HEK293 (cell line): ENCODE results near the gene MUC21.

Experiments
- CTCF ChIA-PET: fragments of 350-600 bp; formaldehyde crosslinking; extraction: SDS; loops from one replicate; lab custom pipeline; 2021; ENCODE audit warnings: antibody characterized with exemption; lab: Yijun Ruan, JAX
- POLR2A ChIA-PET: fragments of 300-600 bp; formaldehyde crosslinking; extraction: SDS; loops from one replicate; lab custom pipeline; 2020; ENCODE audit warnings: antibody characterized with exemption, inconsistent platforms; lab: Yijun Ruan, JAX
- H3K27ac ChIP-seq: fragments of 200-500 bp; sonication (Bioruptor generic); 2 replicates; pipeline ENCODE4 v1.5.1; 2014; ENCODE audit warnings: low read depth, low read length, control low read depth, inconsistent platforms; ENCODE audit errors: extremely low read depth
- H3K36me3 ChIP-seq, 2 experiments: fragments of 200-500 bp in 1 of 2; sonication (Bioruptor generic) in 1 of 2; 1 replicate in 1 of 2; 2 replicates in 1 of 2; pipeline ENCODE4 v1.5.1; 2014 to 2017; ENCODE audit warnings: inconsistent platforms in 2 of 2, low read length in 2 of 2; ENCODE audit not compliant: control insufficient read depth in 2 of 2, insufficient read depth in 1 of 2
- H3K4me1 ChIP-seq: fragments of 200-500 bp; sonication (Bioruptor generic); 2 replicates; pipeline ENCODE4 v1.5.1; 2014; ENCODE audit warnings: mild to moderate bottlenecking, low read length, inconsistent platforms; ENCODE audit not compliant: control insufficient read depth, insufficient read depth
- H3K4me3 ChIP-seq: 2 replicates; pipeline ENCODE4 v1.5.1; 2011; ENCODE audit warnings: low read depth, mild to moderate bottlenecking, control low read depth, low read length, moderate library complexity
- H3K9me3 ChIP-seq: fragments of 200-500 bp; sonication (Bioruptor generic); 2 replicates; pipeline ENCODE4 v1.5.1; 2014; ENCODE audit warnings: low read depth, low read length, inconsistent platforms; ENCODE audit not compliant: control insufficient read depth, insufficient read depth
- ATF2 ChIP-seq: fragments of 450-650 bp; formaldehyde crosslinking; IDR thresholded peaks from 2 replicates; pipeline ENCODE4 v1.5.1; 2016; ENCODE audit warnings: missing biosample characterization, missing genetic modification characterization, low read depth
- EGR2 ChIP-seq: fragments of 450-650 bp; formaldehyde crosslinking; IDR thresholded peaks from 2 replicates; pipeline ENCODE4 v1.5.1; 2016; ENCODE audit warnings: low read depth, missing biosample characterization, missing genetic modification characterization
- MEIS1 ChIP-seq: sonication (generic); formaldehyde crosslinking; IDR thresholded peaks from 2 replicates; pipeline ENCODE4 v1.8.1; 2022; ENCODE audit warnings: missing genetic modification reagents, mild to moderate bottlenecking, borderline replicate concordance
- REPIN1 ChIP-seq: fragments of 450-650 bp; formaldehyde crosslinking; IDR thresholded peaks from 2 replicates; pipeline ENCODE4 v1.5.1; 2017; ENCODE audit warnings: missing biosample characterization, missing genetic modification characterization, low read depth
- SCRT1 ChIP-seq: fragments of 450-650 bp; formaldehyde crosslinking; IDR thresholded peaks from 2 replicates; pipeline ENCODE4 v1.5.1; 2016; ENCODE audit warnings: missing biosample characterization, missing genetic modification characterization, borderline replicate concordance
- SP7 ChIP-seq: fragments of 450-650 bp; formaldehyde crosslinking; IDR thresholded peaks from 2 replicates; pipeline ENCODE4 v1.5.1; 2016; ENCODE audit warnings: missing biosample characterization, missing genetic modification characterization
- TSHZ1 ChIP-seq: fragments of 450-650 bp; formaldehyde crosslinking; IDR thresholded peaks from 2 replicates; pipeline ENCODE4 v1.5.1; 2016; ENCODE audit warnings: missing biosample characterization, missing genetic modification characterization, borderline replicate concordance
- ZBTB11 ChIP-seq: fragments of 450-650 bp; formaldehyde crosslinking; conservative IDR thresholded peaks from 2 replicates; pipeline ENCODE4 v1.5.1; 2016; ENCODE audit warnings: low read depth, missing biosample characterization, missing genetic modification characterization
- ZFHX2 ChIP-seq: fragments of 450-650 bp; formaldehyde crosslinking; conservative IDR thresholded peaks from 2 replicates; pipeline ENCODE4 v1.5.1; 2016; ENCODE audit warnings: missing biosample characterization, missing genetic modification characterization
- ZFP41 ChIP-seq: fragments of 450-650 bp; formaldehyde crosslinking; IDR thresholded peaks from 2 replicates; pipeline ENCODE4 v1.5.1; 2016; ENCODE audit warnings: missing biosample characterization, missing genetic modification characterization, borderline replicate concordance
- ZNF175 ChIP-seq: fragments of 450-650 bp; formaldehyde crosslinking; IDR thresholded peaks from 2 replicates; pipeline ENCODE4 v1.5.1; 2016; ENCODE audit warnings: missing biosample characterization, missing genetic modification characterization
- ZNF214 ChIP-seq: fragments of 450-650 bp; formaldehyde crosslinking; IDR thresholded peaks from 2 replicates; pipeline ENCODE4 v1.5.1; 2017; ENCODE audit warnings: missing biosample characterization, mild to moderate bottlenecking, missing genetic modification characterization, borderline replicate concordance
- ZNF335 ChIP-seq: fragments of 450-650 bp; formaldehyde crosslinking; conservative IDR thresholded peaks from 2 replicates; pipeline ENCODE4 v1.5.1; 2016; ENCODE audit warnings: missing biosample characterization, missing genetic modification characterization
- ZNF354C ChIP-seq: fragments of 450-650 bp; formaldehyde crosslinking; IDR thresholded peaks from 2 replicates; pipeline ENCODE4 v1.5.1; 2016; ENCODE audit warnings: missing biosample characterization, missing genetic modification characterization, low read depth, borderline replicate concordance
- ZNF362 ChIP-seq: fragments of 450-650 bp; formaldehyde crosslinking; IDR thresholded peaks from 2 replicates; pipeline ENCODE4 v1.5.1; 2016; ENCODE audit warnings: missing biosample characterization, missing genetic modification characterization
- ZNF366 ChIP-seq: fragments of 450-650 bp; formaldehyde crosslinking; conservative IDR thresholded peaks from 2 replicates; pipeline ENCODE4 v1.5.1; 2016; ENCODE audit warnings: missing biosample characterization, missing genetic modification characterization
- ZNF830 ChIP-seq: fragments of 450-650 bp; IDR thresholded peaks from 2 replicates; pipeline ENCODE4 v1.5.0; 2018; ENCODE audit warnings: missing biosample characterization, missing genetic modification characterization, low read depth, mild to moderate bottlenecking, moderate library complexity
- ZSCAN30 ChIP-seq: fragments of 450-650 bp; IDR thresholded peaks from 2 replicates; pipeline ENCODE4 v1.5.1; 2018; ENCODE audit warnings: missing biosample characterization, mild to moderate bottlenecking, missing genetic modification characterization, moderate library complexity

The MUC21 gene

GRCh38 chr6:31037682-31038081 lies 54.2 kb downstream of the MUC21 start:
- ChIA-PET POLR2A (no interaction called here), CTCF (interaction anchor here (0.7 to 1.3 kb wide), 4 partner anchors 19 to 77 kb away, joined by 3 to 5 read pairs (median 4); no protein-coding TSS in a partner anchor)
- no peaks in the 10 kb centered on the region for H3K4me1 ChIP-seq
- H3K9me3 ChIP-seq: no peaks in the 10 kb centered on the region
- no peak for TF ChIP-seq ZNF830 (tag by site-specific recombination)
- no peak for TF ChIP-seq ZBTB11 (tag by site-specific recombination)
- no peak for TF ChIP-seq SCRT1
- TF ChIP-seq ZNF335 (tag by site-specific recombination): no peak
- TF ChIP-seq ZFP41 (tag by site-specific recombination): no peak
- TF ChIP-seq ZNF175 (tag by site-specific recombination): no peak
- peak; percentile 61 for TF ChIP-seq ZFHX2 (tag by site-specific recombination)
- no peak for TF ChIP-seq ZNF354C
- TF ChIP-seq EGR2 (tag by site-specific recombination): 0 out of 2 replicates have a peak, but pooled peaks have one; percentile 15
- no peak for TF ChIP-seq ZNF366 (tag by site-specific recombination)
- TF ChIP-seq TSHZ1 (tag by site-specific recombination): no peak
- no peak for TF ChIP-seq ATF2
- no peak for TF ChIP-seq ZSCAN30 (tag by site-specific recombination)
- TF ChIP-seq ZNF214 (tag by site-specific recombination): no peak
- H3K4me3 ChIP-seq: no peak overlapping the region
- no peak overlapping the region for H3K27ac ChIP-seq
- no peaks in the 10 kb centered on the region for H3K36me3 ChIP-seq

GRCh38 chr6:31038559-31038958 lies 55.0 kb downstream of the MUC21 start:
- no peaks in the 10 kb centered on the region for H3K9me3 ChIP-seq
- POLR2A ChIA-PET: no interaction called here
- H3K4me1 ChIP-seq: no peaks in the 10 kb centered on the region
- H3K36me3 ChIP-seq: no peaks in the 10 kb centered on the region
- no peak for TF ChIP-seq MEIS1 (CRISPR knock-in tag)
- no peak for TF ChIP-seq REPIN1 (tag by site-specific recombination)
- TF ChIP-seq ZNF362 (tag by site-specific recombination): no peak
- TF ChIP-seq SP7: no peak
- H3K27ac ChIP-seq: no peak overlapping the region
- no peak overlapping the region for H3K4me3 ChIP-seq
- CTCF ChIA-PET: interaction anchor here (0.6 to 3.4 kb wide), 7 partner anchors 19 to 96 kb away, joined by 3 to 12 read pairs (median 3); no protein-coding TSS in a partner anchor
